ENCODE measurements around the gene GPC5. TPM values are rescaled to one million over a fixed set of nuclear protein-coding genes. Genes with fewer than 3 reads are reported as not detected.

GPC5 gene
- total and polyA plus RNA-seq, 2 of the 8 experiments (the other 6 are each of a cell fraction or from before 2014, with no cell fraction given), result 0.20 to 0.39 TPM

- Histone ChIP-seq H4K8ac (ENCODE audit: extremely low read depth, insufficient read depth, low read length) (no peak overlapping the region), H2BK120ac (replicated peaks; ENCODE audit: low read depth, low read length) (no peak overlapping the region), H2BK15ac (ENCODE audit: low read length) (no peak overlapping the region), H3K4me2 (ENCODE audit: insufficient read depth in 1 of 2, low read depth in 2 of 2, low read length in 2 of 2) (no peak overlapping the region), H3K23ac (ENCODE audit: insufficient read length) (no peak overlapping the region), H3K79me2 (ENCODE audit: control insufficient read depth in 1 of 2, insufficient read depth in 2 of 2, low read length in 2 of 2) (no peaks in the 10 kb centered on the region), H3K4me3 (ENCODE audit: extremely low read depth in 1 of 4, insufficient read depth in 2 of 4, low read depth in 3 of 4, low read length in 4 of 4) (no peak overlapping the region), H3K23me2 (ENCODE audit: low read depth, low read length) (no peaks in the 10 kb centered on the region), H3K56ac (replicated peaks; ENCODE audit: insufficient read length, low read depth, low read length) (no peak overlapping the region), H2BK5ac (ENCODE audit: low read depth, low read length) (no peak overlapping the region), H3K9me3 (ENCODE audit: insufficient read depth in 2 of 2, low read depth in 1 of 2, low read length in 1 of 2) (no peaks in the 10 kb centered on the region), H2AK5ac (ENCODE audit: low read depth, low read length) (no peak overlapping the region), H3K27ac (ENCODE audit: low read depth, low read length) (no peak overlapping the region), H3K4ac (replicated peaks; ENCODE audit: insufficient read length, low read depth, low read length) (no peak overlapping the region), H2BK12ac (ENCODE audit: low read depth, low read length) (no peak overlapping the region), H3K14ac (ENCODE audit: insufficient read length) (no peak overlapping the region), H3K9ac (replicated peaks in 1 of 4; ENCODE audit: extremely low read depth in 1 of 4, low read depth in 3 of 4, low read length in 3 of 4) (no peak overlapping the region), H3K27me3 (replicated peaks in 1 of 4; ENCODE audit: control insufficient read depth in 3 of 4, extremely low read depth in 1 of 4, insufficient read depth in 3 of 4, low read length in 3 of 4) (no peaks in the 10 kb centered on the region), H3K4me1 (replicated peaks in 1 of 4; ENCODE audit: control insufficient read depth in 3 of 4, insufficient read depth in 4 of 4, low read length in 3 of 4) (no peaks in the 10 kb centered on the region), H4K91ac (replicated peaks; ENCODE audit: insufficient read length, low read length) (no peak overlapping the region), H3K18ac (ENCODE audit: extremely low read depth, low read length) (no peak overlapping the region), H4K5ac (ENCODE audit: insufficient read length, low read depth, low read length) (no peak overlapping the region), H3K36me3 (ENCODE audit: control insufficient read depth in 2 of 4, insufficient read depth in 4 of 4, low read length in 3 of 4) (no peaks in the 10 kb centered on the region), H3K79me1 (ENCODE audit: low read depth, low read length) (no peaks in the 10 kb centered on the region), H4K20me1 (replicated peaks in 1 of 2; ENCODE audit: control insufficient read depth in 1 of 2, insufficient read depth in 2 of 2, low read length in 2 of 2) (no peaks in the 10 kb centered on the region), H2BK20ac (ENCODE audit: low read length) (no peak overlapping the region), H2AFZ (ENCODE audit: low read length) (peak overlapping the region; percentile 51; the same call in 1 of the 2 replicates)
- ChIA-PET CTCF (ENCODE audit: partially characterized antibody) (no interaction called here), POLR2A (ENCODE audit: partially characterized antibody) (no interaction called here)
- FAIRE-seq (no peak), DNase-seq (ENCODE audit: low read depth in 1 of 2, low spot score in 2 of 2) (no peak)
- TF ChIP-seq SP1 (IDR thresholded peaks at IDR 0.05; ENCODE audit: low read depth, low read length) (no peak), NANOG (IDR thresholded peaks at IDR 0.05; ENCODE audit: insufficient read depth, low read depth, low read length, poor library complexity, severe bottlenecking) (no peak), NRF1 (IDR thresholded peaks at IDR 0.05; ENCODE audit: low read depth, low read length) (no peak), CREB1 (IDR thresholded peaks at IDR 0.05) (no peak), ATF2 (IDR thresholded peaks at IDR 0.05; ENCODE audit: low read length) (no peak), MAFK (IDR thresholded peaks at IDR 0.05; ENCODE audit: low read depth, low read length) (no peak), SRF (IDR thresholded peaks at IDR 0.05; ENCODE audit: low read depth, low read length) (no peak), SAP30 (IDR thresholded peaks at IDR 0.05; ENCODE audit: insufficient read depth, insufficient replicate concordance, low read length) (no peak), BCL11A (IDR thresholded peaks at IDR 0.05; ENCODE audit: low read depth in 2 of 2, low read length in 2 of 2) (no peak), GABPA (IDR thresholded peaks at IDR 0.05; ENCODE audit: borderline replicate concordance, insufficient read depth, low read length) (no peak), YY1 (IDR thresholded peaks at IDR 0.05; ENCODE audit: low read depth, low read length) (no peak), BACH1 (IDR thresholded peaks at IDR 0.05; ENCODE audit: low read length) (no peak), POLR2A (IDR thresholded peaks at IDR 0.05; ENCODE audit: control extremely low read depth in 1 of 2, low read depth in 2 of 2, low read length in 2 of 2) (no peak)
- 76% methylated on average over 2 of the region's 2 CpGs; no CpG with 5 or more reads in 1 of the 2 experiments for WGBS, 2 experiments (ENCODE audit: extremely low coverage in 1 of 2, insufficient coverage in 1 of 2, insufficient read length in 1 of 2, insufficient replicate concordance in 2 of 2, low coverage in 1 of 2, low lambda C conversion rate in 2 of 2, missing lambda C conversion rate in 1 of 2)
These were observed 827.4 kb downstream of the GPC5 start for GRCh38 chr13:92225861-92226260.

All from H1 (cell line).